HepG2 (cell line): ENCODE data around the gene SLC22A23. TPM values are rescaled to one million over a fixed set of nuclear protein-coding genes. Genes with fewer than 3 reads are reported as not detected.
A peak's percentile ranks its signal among the peaks of the same experiment; 100 is the strongest.

ENCODE experiments used
- ATAC-seq: fragments of 200-7000 bp; cut with Tn5 transposase; 3 replicates; pipeline ENCODE4 v1.9.1; 2020; ENCODE audit warnings: mild to moderate bottlenecking, moderate library complexity
- BruUV-seq: library from RNA; stranded (reverse); fragments of 400-500 nt; replicated peaks from 2 replicates; lab custom pipeline; 2021; lab: Mats Ljungman, UMichigan
- CTCF ChIA-PET: fragments of 300-600 bp; formaldehyde crosslinking; extraction: SDS; loops from one replicate; lab custom pipeline; 2021; ENCODE audit warnings: low total read pairs, inconsistent platforms, low intra/inter-chr PET ratio; lab: Yijun Ruan, JAX
- POLR2A ChIA-PET: fragments of 350-600 bp; sonication (Branson Sonifier 250); formaldehyde crosslinking; loops from one replicate; lab custom pipeline; 2020; ENCODE audit warnings: antibody characterized with exemption, inconsistent platforms; lab: Yijun Ruan, JAX
- DNase-seq: peaks from one replicate; pipeline ENCODE4 v3.0.0-alpha.2; 2015; ENCODE audit warnings: low spot score
- FAIRE-seq: peaks from 3 replicates; lab custom pipeline; 2011; peaks lifted over from hg19 to GRCh38; lab: Jason Lieb, UNC
- H2AFZ ChIP-seq: one replicate; pipeline ENCODE4 v1.6.1; 2011; ENCODE audit warnings: low read length, inconsistent platforms
- H3K27ac ChIP-seq: fragments of 300-600 bp; 3 replicates; pipeline ENCODE4 v1.8.0; 2011; ENCODE audit warnings: mixed run types, mild to moderate bottlenecking, mixed read lengths, low read length, inconsistent platforms; ENCODE audit not compliant: insufficient read depth; ENCODE audit errors: extremely low read length
- H3K27me3 ChIP-seq, 2 experiments: fragments of 200-600 bp in 1 of 2; 2 replicates in 1 of 2; 3 replicates in 1 of 2; pipeline versions ENCODE4 v1.6.0 to v1.8.0; 2011; ENCODE audit warnings: low read length in 2 of 2, mild to moderate bottlenecking in 2 of 2, moderate library complexity in 2 of 2, inconsistent platforms in 1 of 2; ENCODE audit not compliant: insufficient read depth in 2 of 2, control insufficient read depth in 1 of 2
- H3K36me3 ChIP-seq, 2 experiments: fragments of 200-600 bp in 1 of 2; replicated peaks in 1 of 2; 2 replicates in 1 of 2; 3 replicates in 1 of 2; pipeline versions ENCODE4 v1.5.1 to v1.8.0; 2011; ENCODE audit warnings: low read length in 2 of 2, inconsistent platforms in 1 of 2; ENCODE audit not compliant: insufficient read depth in 2 of 2, control insufficient read depth in 1 of 2
- H3K4me1 ChIP-seq: 2 replicates; pipeline ENCODE4 v1.5.1; 2012; ENCODE audit warnings: low read length, inconsistent platforms; ENCODE audit not compliant: insufficient read depth
- H3K4me2 ChIP-seq: 2 replicates; pipeline ENCODE4 v1.6.0; 2011; ENCODE audit warnings: low read depth, low read length, inconsistent platforms
- H3K4me3 ChIP-seq, 3 experiments: fragments of 200-600 bp in 1 of 3; sonication (generic), shearing (Covaris generic) in 1 of 3; replicated peaks in 1 of 3; 2 replicates each; pipeline ENCODE4 v1.5.1; 2011 to 2016; ENCODE audit warnings: low read length in 3 of 3, inconsistent platforms in 2 of 3, low read depth in 2 of 3, mild to moderate bottlenecking in 2 of 3, control low read depth in 1 of 3, mixed read lengths in 1 of 3; ENCODE audit not compliant: insufficient read depth in 1 of 3
- H3K79me2 ChIP-seq: one replicate; pipeline ENCODE4 v1.6.1; 2011; ENCODE audit warnings: low read length, inconsistent platforms; ENCODE audit not compliant: insufficient read depth
- H3K9ac ChIP-seq: 2 replicates; pipeline ENCODE4 v1.6.0; 2011; ENCODE audit warnings: mild to moderate bottlenecking, low read depth, low read length, inconsistent platforms; ENCODE audit not compliant: insufficient read depth
- H3K9me3 ChIP-seq: 2 replicates; pipeline ENCODE4 v1.5.1; 2012; ENCODE audit warnings: mild to moderate bottlenecking, low read length
- H4K20me1 ChIP-seq: 2 replicates; pipeline ENCODE4 v1.6.0; 2011; ENCODE audit warnings: inconsistent platforms, mild to moderate bottlenecking, low read length, moderate library complexity; ENCODE audit not compliant: insufficient read depth
- ADNP ChIP-seq: sonication (generic); formaldehyde crosslinking; IDR thresholded peaks from 2 replicates; pipeline ENCODE4 v1.4.0; 2020; ENCODE audit warnings: missing genetic modification reagents
- AGO1 ChIP-seq: fragments of 200-400 bp; formaldehyde crosslinking; IDR thresholded peaks from 2 replicates; pipeline ENCODE4 v1.6.1; 2017; ENCODE audit warnings: mild to moderate bottlenecking, low read depth, low read length, moderate library complexity; ENCODE audit not compliant: poor library complexity, severe bottlenecking
- ARID4A ChIP-seq: sonication (generic); formaldehyde crosslinking; IDR thresholded peaks from 2 replicates; pipeline ENCODE4 v1.5.0; 2020; ENCODE audit warnings: mild to moderate bottlenecking, missing genetic modification reagents, borderline replicate concordance
- CHD4 ChIP-seq: fragments of 200-600 bp; sonication (generic); IDR thresholded peaks from 2 replicates; pipeline ENCODE4 v1.7.0; 2017; ENCODE audit warnings: mild to moderate bottlenecking, low read length, borderline replicate concordance
- FOXP1 ChIP-seq, 2 experiments: fragments of 450-650 bp in 1 of 2; IDR thresholded peaks; 2 replicates each; pipeline ENCODE4 v1.6.1; 2017 to 2018; ENCODE audit warnings: antibody characterized with exemption in 1 of 2
- KAT7 ChIP-seq: IDR thresholded peaks from 2 replicates; pipeline ENCODE4 v1.6.1; 2018; ENCODE audit warnings: borderline replicate concordance, missing compliant biosample characterization
- KLF6 ChIP-seq: IDR thresholded peaks from 2 replicates; pipeline ENCODE4 v1.8.0; 2016; ENCODE audit warnings: missing biosample characterization, missing genetic modification reagents
- NONO ChIP-seq, 2 experiments: fragments of 450-650 bp in 1 of 2; sonication (generic) in 1 of 2; formaldehyde crosslinking in 1 of 2; IDR thresholded peaks in 1 of 2; conservative IDR thresholded peaks in 1 of 2; 2 replicates each; pipeline versions ENCODE4 v1.6.1 to v1.8.0; 2017 to 2022; ENCODE audit warnings: mild to moderate bottlenecking in 1 of 2, missing genetic modification reagents in 1 of 2, moderate library complexity in 1 of 2
- ZMYM3 ChIP-seq: sonication (generic); formaldehyde crosslinking; IDR thresholded peaks from 2 replicates; pipeline ENCODE4 v1.5.1; 2020; ENCODE audit warnings: mild to moderate bottlenecking, missing genetic modification reagents
- ZMYM4 ChIP-seq: sonication (generic); formaldehyde crosslinking; IDR thresholded peaks from 2 replicates; pipeline ENCODE4 v1.8.1; 2023; ENCODE audit warnings: mild to moderate bottlenecking, missing genetic modification reagents
- ZNF34 ChIP-seq: sonication (generic); formaldehyde crosslinking; IDR thresholded peaks from 2 replicates; pipeline ENCODE4 v1.4.0; 2020; ENCODE audit warnings: mild to moderate bottlenecking, missing genetic modification reagents, borderline replicate concordance
- ZNF496 ChIP-seq: sonication (generic); formaldehyde crosslinking; IDR thresholded peaks from 2 replicates; pipeline ENCODE4 v1.8.1; 2023; ENCODE audit warnings: mild to moderate bottlenecking, moderate library complexity, missing genetic modification reagents; ENCODE audit not compliant: insufficient replicate concordance
- ZNF629 ChIP-seq: sonication (generic); formaldehyde crosslinking; conservative IDR thresholded peaks from 2 replicates; pipeline ENCODE4 v1.5.0; 2020; ENCODE audit warnings: missing genetic modification reagents
- ZNF75D ChIP-seq: sonication (generic); formaldehyde crosslinking; IDR thresholded peaks from 2 replicates; pipeline ENCODE4 v1.8.1; 2023; ENCODE audit warnings: missing genetic modification reagents, mild to moderate bottlenecking, borderline replicate concordance
- WGBS: methylation state at CpG from one replicate; pipeline ENCODE4 v1.1.6; 2017; ENCODE audit warnings: low lambda C conversion rate; 5-methylcytosine and 5-hydroxymethylcytosine counted together
- in situ Hi-C: cut with HindIII; loops from 2 replicates; pipeline ENCODE4 v1.10.0; 2017; ENCODE audit warnings: low pct_unique_long_range_greater_than_20kb; ENCODE audit not compliant: extremely low pct_ligation_motif_present
- intact Hi-C: fragments of 100-400 bp; cut with micrococcal nuclease; formaldehyde crosslinking; loops from one replicate; pipeline ENCODE4 v1.10.0; 2022; ENCODE audit not compliant: unreplicated experiment
- polyA plus RNA-seq, 8 experiments: library from polyadenylated mRNA; depleted of rRNA in 3 of 8; stranded (reverse) in 7 of 8; unstranded in 1 of 8; fragments of >200 nt; fragmentation: Illumina TruSeq in 4 of 8; extraction: Trizol in 4 of 8; gene quantifications; 2 replicates each; pipeline versions ENCODE4 v1.2.1 to v1.2.3, GENCODE V29; 2011 to 2016; ENCODE audit warnings: low read depth in 4 of 8, missing spikeins in 1 of 8, mixed read lengths in 1 of 8; ENCODE audit not compliant: insufficient read depth in 1 of 8
- total RNA-seq, 5 experiments: library from RNA; depleted of rRNA; stranded (reverse); fragments of >200 nt; fragmentation: Illumina TruSeq; extraction: Trizol; gene quantifications; 2 replicates each; pipeline ENCODE4 v1.2.3, GENCODE V29; 2016; ENCODE audit warnings: low read depth in 1 of 5
- TF ChIP-seq, protein P1 (sequence below): sonication (generic); formaldehyde crosslinking; IDR thresholded peaks from 2 replicates; pipeline ENCODE4 v1.4.0; 2020; ENCODE audit warnings: mild to moderate bottlenecking, missing genetic modification reagents

The SLC22A23 gene
- total and polyA plus RNA-seq, 2 of the 13 experiments (the other 11 are each of a cell fraction or from before 2014, with no cell fraction given): 11.8 to 17.5 TPM

DNA sequence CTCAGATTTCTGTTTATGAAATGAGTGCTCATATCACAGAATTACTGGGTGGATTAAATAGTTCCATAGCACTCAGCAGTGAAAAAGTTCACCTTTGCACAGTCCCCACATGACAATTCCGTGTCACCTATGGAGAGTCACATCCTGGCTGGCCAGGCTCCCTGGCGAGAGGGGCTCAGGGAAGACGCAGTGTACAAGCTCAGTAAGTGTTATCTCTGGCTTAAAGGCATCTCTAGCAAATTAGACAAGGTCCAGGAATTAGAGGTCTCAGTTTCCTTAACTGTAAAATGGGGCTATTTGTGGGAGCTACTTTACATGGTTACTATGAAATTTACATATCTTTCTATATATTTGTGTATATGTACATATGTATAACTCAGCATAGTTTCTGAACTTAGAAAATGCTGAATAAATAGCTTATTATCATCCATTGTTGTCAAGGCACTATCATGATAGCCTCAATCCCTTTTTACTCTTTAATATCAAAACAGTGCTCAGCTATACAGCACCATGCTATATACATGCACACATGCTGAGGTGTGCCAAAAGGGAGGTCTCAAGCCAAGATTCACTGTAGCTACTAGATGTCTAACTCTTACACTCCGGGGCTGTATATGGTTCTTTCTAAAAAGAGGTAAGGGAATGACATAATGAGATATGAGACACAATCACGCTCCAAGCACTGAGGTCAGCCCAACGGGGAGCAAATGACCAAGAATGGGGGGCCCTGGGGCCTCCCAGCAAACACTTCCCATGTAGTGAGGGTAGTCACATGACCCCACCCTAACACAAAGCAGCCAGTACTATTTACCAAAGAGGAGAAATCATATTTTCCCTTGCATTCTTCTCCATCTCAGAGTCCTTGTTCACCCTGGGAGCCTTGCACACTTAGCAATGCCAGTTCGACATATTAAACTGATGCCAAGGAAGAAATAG, 59.4 kb downstream of the SLC22A23 start:
- peaks cover 8 to 36% of the 10 kb centered on the region in 2 experiments for H3K36me3 ChIP-seq
- no peak overlapping the region for H3K4me3 ChIP-seq
- no peak for FAIRE-seq
- peaks cover 73% of the 10 kb centered on the region for H3K79me2 ChIP-seq
- WGBS: 92% methylated on average over 7 of the region's 7 CpGs
- no TSS peak for BruUV-seq
- H3K9ac ChIP-seq: no peak overlapping the region
- no peak overlapping the region for H3K4me2 ChIP-seq
- DNase-seq: no peak
- ATAC-seq: no peak
- H2AFZ ChIP-seq: no peak overlapping the region
- in situ Hi-C loops: no loop called here
- H3K4me1 ChIP-seq: peaks cover 84% of the 10 kb centered on the region
- peak overlapping the region; percentile 41 for H3K27ac ChIP-seq
- H3K27me3 ChIP-seq: no peaks in the 10 kb centered on the region
- H4K20me1 ChIP-seq: no peaks in the 10 kb centered on the region
- intact Hi-C loops: no loop called here
- ChIA-PET POLR2A (interaction anchor here (1.6 to 1.7 kb wide), 2 partner anchors 12 to 17 kb away, joined by 6 to 7 read pairs; no protein-coding TSS in a partner anchor), CTCF (no interaction called here)
- H3K9me3 ChIP-seq: no peaks in the 10 kb centered on the region
- TF ChIP-seq ZNF75D (CRISPR knock-in tag) (no peak), ZNF629 (CRISPR knock-in tag) (peak; percentile 93), KLF6 (CRISPR knock-in tag) (no peak), ZMYM4 (0 out of 2 replicates have a peak, but pooled peaks have one; percentile 18), ADNP (CRISPR knock-in tag) (peak; percentile 61; the same call in 1 of the 2 replicates), NONO (IDR thresholded peaks at IDR 0.05) (no peak), NONO (CRISPR knock-in tag; conservative IDR thresholded peaks at IDR 0.05) (no peak), ZNF34 (CRISPR knock-in tag) (peak; percentile 60; the same call in 1 of the 2 replicates), FOXP1 (IDR thresholded peaks at IDR 0.05) (no peak), FOXP1 (CRISPR knock-in tag; IDR thresholded peaks at IDR 0.05) (0 out of 2 replicates have a peak, but pooled peaks have one; percentile 19), AGO1 (no peak), KAT7 (CRISPR knock-in tag) (no peak), ARID4A (CRISPR knock-in tag) (no peak), CHD4 (0 out of 2 replicates have a peak, but pooled peaks have one; percentile 25), ZMYM3 (CRISPR knock-in tag) (peak; percentile 53), ZNF496 (CRISPR knock-in tag) (no peak)
- TF ChIP-seq, protein P1, sequence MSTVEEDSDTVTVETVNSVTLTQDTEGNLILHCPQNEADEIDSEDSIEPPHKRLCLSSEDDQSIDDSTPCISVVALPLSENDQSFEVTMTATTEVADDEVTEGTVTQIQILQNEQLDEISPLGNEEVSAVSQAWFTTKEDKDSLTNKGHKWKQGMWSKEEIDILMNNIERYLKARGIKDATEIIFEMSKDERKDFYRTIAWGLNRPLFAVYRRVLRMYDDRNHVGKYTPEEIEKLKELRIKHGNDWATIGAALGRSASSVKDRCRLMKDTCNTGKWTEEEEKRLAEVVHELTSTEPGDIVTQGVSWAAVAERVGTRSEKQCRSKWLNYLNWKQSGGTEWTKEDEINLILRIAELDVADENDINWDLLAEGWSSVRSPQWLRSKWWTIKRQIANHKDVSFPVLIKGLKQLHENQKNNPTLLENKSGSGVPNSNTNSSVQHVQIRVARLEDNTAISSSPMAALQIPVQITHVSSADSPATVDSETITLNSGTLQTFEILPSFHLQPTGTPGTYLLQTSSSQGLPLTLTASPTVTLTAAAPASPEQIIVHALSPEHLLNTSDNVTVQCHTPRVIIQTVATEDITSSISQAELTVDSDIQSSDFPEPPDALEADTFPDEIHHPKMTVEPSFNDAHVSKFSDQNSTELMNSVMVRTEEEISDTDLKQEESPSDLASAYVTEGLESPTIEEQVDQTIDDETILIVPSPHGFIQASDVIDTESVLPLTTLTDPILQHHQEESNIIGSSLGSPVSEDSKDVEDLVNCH (CRISPR knock-in tag): no peak
